KMS-11 (cell line): ENCODE results near the gene WDR48.

Experiments used
- H2AFZ ChIP-seq: fragments of 200-600 bp; sonication (generic); 2 replicates; pipeline ENCODE4 v1.6.1; 2016; ENCODE audit warnings: antibody characterized with exemption, mixed run types, low read depth
- H3K27ac ChIP-seq: fragments of 200-600 bp; sonication (generic); 2 replicates; pipeline ENCODE4 v1.6.1; 2016; ENCODE audit warnings: mild to moderate bottlenecking, mixed run types
- H3K27me3 ChIP-seq: fragments of 200-600 bp; sonication (generic); 2 replicates; pipeline ENCODE4 v1.6.1; 2017; ENCODE audit warnings: mild to moderate bottlenecking, low read depth, mixed run types, moderate library complexity; ENCODE audit not compliant: insufficient read depth
- H3K36me3 ChIP-seq: fragments of 200-600 bp; sonication (generic); 2 replicates; pipeline ENCODE4 v1.6.1; 2017; ENCODE audit warnings: mild to moderate bottlenecking, mixed run types; ENCODE audit not compliant: insufficient read depth
- H3K4me1 ChIP-seq: fragments of 200-600 bp; sonication (generic); 2 replicates; pipeline ENCODE4 v1.6.1; 2016; ENCODE audit warnings: mild to moderate bottlenecking, low read depth, mixed run types; ENCODE audit not compliant: poor library complexity, severe bottlenecking
- H3K4me2 ChIP-seq: fragments of 200-600 bp; sonication (generic); 2 replicates; pipeline ENCODE4 v1.7.0; 2016; ENCODE audit warnings: mild to moderate bottlenecking, mixed run types
- H3K4me3 ChIP-seq: fragments of 200-600 bp; sonication (generic); IDR thresholded peaks from 2 replicates; pipeline ENCODE4 v1.6.1; 2017; ENCODE audit warnings: low read depth, low read length, mixed read lengths; ENCODE audit not compliant: insufficient read depth
- H3K79me2 ChIP-seq: fragments of 200-600 bp; sonication (generic); 2 replicates; pipeline ENCODE4 v1.6.1; 2016; ENCODE audit warnings: low read depth, mixed run types; ENCODE audit not compliant: insufficient read depth
- H3K9ac ChIP-seq: fragments of 200-600 bp; sonication (generic); 2 replicates; pipeline ENCODE4 v1.6.1; 2016; ENCODE audit warnings: mild to moderate bottlenecking, mixed run types
- H4K20me1 ChIP-seq: fragments of 200-600 bp; sonication (generic); 2 replicates; pipeline ENCODE4 v1.6.1; 2016; ENCODE audit warnings: mild to moderate bottlenecking, mixed run types; ENCODE audit not compliant: insufficient read depth
- CTCF ChIP-seq: fragments of 200-600 bp; sonication (generic); conservative IDR thresholded peaks from 2 replicates; pipeline ENCODE4 v1.6.1; 2017; ENCODE audit warnings: low read depth, mild to moderate bottlenecking, antibody characterized with exemption, low read length, moderate library complexity, mixed read lengths

The WDR48 gene

DNA sequence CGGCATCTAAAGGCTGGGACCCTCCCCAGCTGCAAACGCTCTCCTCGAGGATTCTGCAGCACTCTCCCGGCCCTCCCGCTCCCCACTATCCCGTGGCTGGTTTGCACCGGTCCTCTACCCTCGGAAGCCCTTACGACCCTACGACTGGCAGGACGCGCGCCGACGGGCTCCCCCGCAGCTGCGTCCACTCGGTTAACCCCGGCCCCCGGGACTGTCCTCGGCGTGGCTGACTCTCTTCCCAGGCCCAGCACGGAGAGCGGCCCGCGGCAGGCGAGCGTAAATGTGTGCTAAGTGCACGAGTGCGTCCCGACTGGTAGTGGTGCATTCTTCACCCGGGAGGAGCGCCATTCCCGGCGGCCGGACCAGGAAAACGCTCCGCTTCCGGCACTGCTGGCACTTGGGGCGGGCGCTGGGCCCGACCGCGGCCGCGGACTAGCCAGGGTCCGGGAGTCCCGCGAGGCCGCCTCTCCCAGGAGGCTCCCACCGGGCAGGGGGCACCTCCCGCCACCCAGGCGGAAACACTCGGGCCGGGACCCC, 55.1 kb downstream of the WDR48 start:
- Histone ChIP-seq H2AFZ (peak overlapping the region; percentile 83), H3K27ac (peak overlapping the region; percentile 48; the same call in 1 of the 2 replicates), H4K20me1 (no peaks in the 10 kb centered on the region), H3K4me3 (no peak overlapping the region), H3K4me2 (peak overlapping the region; percentile 63), H3K9ac (peak overlapping the region; percentile 64), H3K36me3 (no peaks in the 10 kb centered on the region), H3K4me1 (peaks cover 25% of the 10 kb centered on the region), H3K79me2 (no peaks in the 10 kb centered on the region), H3K27me3 (no peaks in the 10 kb centered on the region)
- TF ChIP-seq CTCF: no peak

DNA sequence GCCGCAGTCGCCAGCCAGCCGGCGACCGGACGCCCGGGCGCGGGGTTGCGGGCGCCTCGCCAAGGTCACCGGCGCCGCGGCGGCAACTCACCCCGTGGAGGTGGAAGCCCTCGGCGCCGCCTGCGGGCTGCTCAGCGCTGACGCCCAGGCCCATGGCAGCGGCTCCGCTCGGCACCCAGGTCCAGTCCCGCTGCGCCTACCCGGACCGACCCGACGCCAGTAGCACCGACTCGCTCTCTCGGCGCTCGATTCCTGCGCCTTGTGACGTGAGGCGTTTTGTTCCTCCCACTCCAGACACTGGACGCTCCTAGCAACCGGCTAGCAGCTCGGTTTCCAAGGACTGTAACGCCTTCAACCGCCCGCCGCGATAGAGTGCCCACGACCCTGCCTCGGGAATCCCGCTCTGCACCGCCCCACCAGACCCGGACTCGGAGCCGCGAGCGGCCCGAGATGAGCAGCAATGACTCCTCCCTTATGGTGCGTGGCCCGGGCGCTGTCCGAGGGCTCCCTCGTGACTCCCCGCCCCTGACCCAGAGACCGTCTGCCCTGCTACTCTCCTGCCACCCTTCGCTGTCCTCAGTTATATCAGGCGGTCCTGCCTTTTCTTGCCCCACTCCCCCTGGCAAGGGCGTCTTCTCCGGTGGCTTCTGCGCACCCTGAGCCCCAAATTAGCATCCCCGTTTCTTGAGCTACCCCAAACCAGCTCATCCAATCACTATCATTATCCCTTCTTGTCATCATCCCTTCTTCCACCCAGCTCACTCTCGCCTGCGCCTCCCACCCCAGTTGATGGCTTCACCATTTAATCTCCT, 55.8 kb downstream of the WDR48 start, which contains the start of the genes GORASP1 and TTC21A:
TSS of gene GORASP1 (minus strand) at position 240 of the 812 bp plus-strand sequence. CDS start at position 154, 86 bp downstream.
TSS of gene TTC21A (plus strand) at position 293 of the 812 bp plus-strand sequence. CDS start at position 451, 158 bp downstream.
- no peak for TF ChIP-seq CTCF
- peak within 1 kb of the TSS; percentile 96 for H3K4me2 ChIP-seq
- no peak within 1 kb of the TSS for H3K4me3 ChIP-seq
- H2AFZ ChIP-seq: peak within 1 kb of the TSS; percentile 83
- H3K27ac ChIP-seq: peak within 1 kb of the TSS; percentile 48; the same call in 1 of the 2 replicates
- H3K9ac ChIP-seq: peak within 1 kb of the TSS; percentile 64
- no peaks in the 10 kb centered on the region for H3K27me3 ChIP-seq
- peaks cover 25% of the 10 kb centered on the region for H3K4me1 ChIP-seq
- no peaks in the 10 kb centered on the region for H3K79me2 ChIP-seq
- H3K36me3 ChIP-seq: no peaks in the 10 kb centered on the region
- H4K20me1 ChIP-seq: no peaks in the 10 kb centered on the region

GRCh38 chr3:39108200-39108710, 56.4 kb downstream of the WDR48 start:
- Histone ChIP-seq H3K27me3 (no peaks in the 10 kb centered on the region), H3K79me2 (no peaks in the 10 kb centered on the region), H2AFZ (peak overlapping the region; percentile 83), H3K27ac (peak overlapping the region; percentile 48; the same call in 1 of the 2 replicates), H3K4me2 (peak overlapping the region; percentile 96), H3K9ac (peak overlapping the region; percentile 64; the same call in 1 of the 2 replicates), H3K36me3 (no peaks in the 10 kb centered on the region), H3K4me1 (peaks cover 25% of the 10 kb centered on the region), H3K4me3 (no peak overlapping the region), H4K20me1 (no peaks in the 10 kb centered on the region)
- TF ChIP-seq CTCF: no peak

DNA sequence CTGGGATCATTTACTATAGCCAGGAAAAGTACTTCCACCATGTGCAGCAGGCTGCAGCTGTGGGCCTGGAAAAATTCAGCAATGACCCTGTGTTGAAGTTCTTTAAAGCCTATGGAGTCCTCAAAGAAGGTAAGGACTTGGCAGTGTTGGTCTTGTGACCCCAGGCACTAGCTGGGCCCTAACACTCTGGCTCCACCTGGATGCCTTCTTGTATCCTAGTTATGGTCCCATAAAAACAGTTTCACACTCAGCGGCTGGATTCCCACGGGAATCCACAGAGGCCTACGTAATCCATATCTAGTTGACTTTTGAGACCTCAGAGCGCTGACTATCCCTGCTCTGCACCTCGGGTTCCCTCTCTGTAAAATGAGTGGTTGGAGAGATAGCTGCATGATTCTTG, 57.3 kb downstream of the WDR48 start:
- Histone ChIP-seq H3K27ac (no peak overlapping the region; the same call in 1 of the 2 replicates), H3K4me3 (no peak overlapping the region), H4K20me1 (no peaks in the 10 kb centered on the region), H3K4me1 (peaks cover 25% of the 10 kb centered on the region), H3K36me3 (no peaks in the 10 kb centered on the region), H3K79me2 (no peaks in the 10 kb centered on the region), H3K9ac (no peak overlapping the region), H3K27me3 (no peaks in the 10 kb centered on the region), H2AFZ (no peak overlapping the region), H3K4me2 (no peak overlapping the region)
- no peak for TF ChIP-seq CTCF
